A673 (cell line): ENCODE results near the gene ITSN2.

Experiments
- EZH2 ChIP-seq: fragments of 200-600 bp; sonication (generic); IDR thresholded peaks from 2 replicates; pipeline ENCODE4 v1.6.1; 2017; ENCODE audit warnings: borderline replicate concordance, low read depth, mild to moderate bottlenecking, mixed read lengths, antibody characterized with exemption, low read length; ENCODE audit not compliant: poor library complexity, severe bottlenecking
- TF ChIP-seq, protein P1 (sequence below): fragments of 300-800, 200-600 bp; sonication (generic); conservative IDR thresholded peaks from 2 replicates; pipeline ENCODE4 v1.5.1; 2017; ENCODE audit warnings: low read depth, mild to moderate bottlenecking, antibody characterized with exemption, low read length, moderate library complexity, mixed read lengths

DNA sequence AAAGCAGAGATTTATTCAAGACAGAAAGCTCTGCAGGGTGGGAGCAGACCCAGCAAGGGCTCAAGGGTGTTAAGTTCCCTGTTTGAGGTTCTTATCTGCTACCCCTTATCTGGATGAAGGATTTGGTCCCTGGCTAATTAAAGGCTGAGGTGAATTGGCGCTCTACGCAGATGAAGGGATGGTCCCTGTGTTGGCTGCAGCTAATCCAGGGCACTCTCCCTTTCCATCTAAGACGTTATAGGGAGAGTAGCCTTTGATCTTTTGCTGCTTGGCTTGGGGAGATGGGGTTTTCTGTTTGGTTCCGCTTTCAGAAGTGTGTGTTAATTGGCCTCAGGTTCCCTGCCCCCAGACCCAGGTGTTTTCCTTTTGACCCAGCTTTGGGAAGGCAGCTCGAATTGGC is 168.5 kb downstream of the ITSN2 start:
- TF ChIP-seq, protein P1, sequence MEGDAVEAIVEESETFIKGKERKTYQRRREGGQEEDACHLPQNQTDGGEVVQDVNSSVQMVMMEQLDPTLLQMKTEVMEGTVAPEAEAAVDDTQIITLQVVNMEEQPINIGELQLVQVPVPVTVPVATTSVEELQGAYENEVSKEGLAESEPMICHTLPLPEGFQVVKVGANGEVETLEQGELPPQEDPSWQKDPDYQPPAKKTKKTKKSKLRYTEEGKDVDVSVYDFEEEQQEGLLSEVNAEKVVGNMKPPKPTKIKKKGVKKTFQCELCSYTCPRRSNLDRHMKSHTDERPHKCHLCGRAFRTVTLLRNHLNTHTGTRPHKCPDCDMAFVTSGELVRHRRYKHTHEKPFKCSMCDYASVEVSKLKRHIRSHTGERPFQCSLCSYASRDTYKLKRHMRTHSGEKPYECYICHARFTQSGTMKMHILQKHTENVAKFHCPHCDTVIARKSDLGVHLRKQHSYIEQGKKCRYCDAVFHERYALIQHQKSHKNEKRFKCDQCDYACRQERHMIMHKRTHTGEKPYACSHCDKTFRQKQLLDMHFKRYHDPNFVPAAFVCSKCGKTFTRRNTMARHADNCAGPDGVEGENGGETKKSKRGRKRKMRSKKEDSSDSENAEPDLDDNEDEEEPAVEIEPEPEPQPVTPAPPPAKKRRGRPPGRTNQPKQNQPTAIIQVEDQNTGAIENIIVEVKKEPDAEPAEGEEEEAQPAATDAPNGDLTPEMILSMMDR: no peak
- TF ChIP-seq EZH2: no peak
